ENCODE results near the gene RBX1.

The RBX1 gene

GRCh38 chr22:40951795-40952605 lies 822 bp downstream of the RBX1 start:
- CTCF ChIA-PET, result interaction anchor here (0.7 to 3.2 kb wide), 4 partner anchors 30 to 286 kb away, joined by 3 to 21 read pairs (median 4); no protein-coding TSS in a partner anchor
- no peak for TF ChIP-seq CTCF (IDR thresholded peaks at IDR 0.05; ENCODE audit: insufficient read depth, low read length, missing control alignments)
- no peak for DNase-seq (ENCODE audit: low read depth, low spot score)
- POLR2A ChIA-PET, result interaction anchor here (0.5 to 2.8 kb wide), 7 partner anchors 9 to 437 kb away, joined by 3 to 18 read pairs (median 3); partner anchors contain the start of genes EP300 and ST13
- H3K4me3 ChIP-seq (ENCODE audit: low read depth, low read length), result peak overlapping the region; percentile 92

- ChIA-PET CTCF (no interaction called here), POLR2A (no interaction called here)
- no peak for TF ChIP-seq CTCF (IDR thresholded peaks at IDR 0.05; ENCODE audit: insufficient read depth, low read length, missing control alignments)
- DNase-seq (ENCODE audit: low read depth, low spot score), result no peak
- H3K4me3 ChIP-seq (ENCODE audit: low read depth, low read length), result no peak overlapping the region
Observed at GRCh38 chr22:40953471-40953870, 2.3 kb downstream of the RBX1 start.

GRCh38 chr22:40954113-40954512 lies 2.9 kb downstream of the RBX1 start:
- CTCF ChIA-PET, result no interaction called here
- no peak for DNase-seq (ENCODE audit: low read depth, low spot score)
- POLR2A ChIA-PET, result interaction anchor here (0.6 kb wide), 1 partner anchor 309 kb away, joined by 3 read pairs; no protein-coding TSS in a partner anchor
- H3K4me3 ChIP-seq (ENCODE audit: low read depth, low read length), result no peak overlapping the region
- no peak for TF ChIP-seq CTCF (IDR thresholded peaks at IDR 0.05; ENCODE audit: insufficient read depth, low read length, missing control alignments)

GRCh38 chr22:40955571-40955970 lies 4.4 kb downstream of the RBX1 start:
- CTCF ChIA-PET, result no interaction called here
- DNase-seq (ENCODE audit: low read depth, low spot score), result peak; percentile 38
- POLR2A ChIA-PET, result no interaction called here
- no peak overlapping the region for H3K4me3 ChIP-seq (ENCODE audit: low read depth, low read length)
- TF ChIP-seq CTCF (IDR thresholded peaks at IDR 0.05; ENCODE audit: insufficient read depth, low read length, missing control alignments), result no peak

GRCh38 chr22:40957601-40958000 lies 6.4 kb downstream of the RBX1 start:
- ChIA-PET POLR2A (no interaction called here), CTCF (interaction anchor here (1.2 kb wide), 1 partner anchor 14 kb away, joined by 5 read pairs; no protein-coding TSS in a partner anchor)
- H3K4me3 ChIP-seq (ENCODE audit: low read depth, low read length), result no peak overlapping the region
- DNase-seq (ENCODE audit: low read depth, low spot score), result no peak
- TF ChIP-seq CTCF (IDR thresholded peaks at IDR 0.05; ENCODE audit: insufficient read depth, low read length, missing control alignments), result no peak

- no peak overlapping the region for H3K4me3 ChIP-seq (ENCODE audit: low read depth, low read length)
- TF ChIP-seq CTCF (IDR thresholded peaks at IDR 0.05; ENCODE audit: insufficient read depth, low read length, missing control alignments), result no peak
- POLR2A ChIA-PET, result no interaction called here
- CTCF ChIA-PET, result interaction anchor here (1.2 kb wide), 1 partner anchor 14 kb away, joined by 5 read pairs; no protein-coding TSS in a partner anchor
- DNase-seq (ENCODE audit: low read depth, low spot score), result no peak
Observed at GRCh38 chr22:40958299-40958698, 7.1 kb downstream of the RBX1 start.
